Epithelial cell of proximal tubule (primary cell): ENCODE measurements around the gene COLGALT1. TPM values are rescaled to one million over a fixed set of nuclear protein-coding genes. Genes with fewer than 3 reads are reported as not detected.
A peak's percentile ranks its signal among the peaks of the same experiment; 100 is the strongest.
"Not testable (repeated sequence)": the region's sequence is repeated elsewhere in the genome, so short reads cannot be mapped to it uniquely, and the experiment has no call there.

ENCODE experiments used
- DNase-seq: peaks from one replicate; pipeline ENCODE4 v3.0.0-alpha.2; 2011; ENCODE audit warnings: low read depth
- H3K4me3 ChIP-seq: 2 replicates; pipeline ENCODE4 v1.5.1; 2011; ENCODE audit warnings: low read depth, mild to moderate bottlenecking, low read length
- CTCF ChIP-seq: conservative IDR thresholded peaks from 2 replicates; pipeline ENCODE4 v1.5.1; 2012; ENCODE audit warnings: low read depth, mild to moderate bottlenecking, low read length
- total RNA-seq: library from RNA; depleted of rRNA; stranded (reverse); fragments of >200 nt; gene quantifications from 2 replicates; pipeline ENCODE4 v1.2.3, GENCODE V29; 2015

Gene COLGALT1
- total RNA-seq, 1 donor from 2014 or later = 83.6 TPM

GRCh38 chr19:17549085-17549740 lies 6.2 kb upstream of the COLGALT1 start:
- DNase-seq = no peak
- TF ChIP-seq CTCF = no peak
- no peak overlapping the region for H3K4me3 ChIP-seq

- DNase-seq = no peak
- no peak for TF ChIP-seq CTCF
- H3K4me3 ChIP-seq = no peak overlapping the region
These were observed 5.3 kb upstream of the COLGALT1 start for GRCh38 chr19:17550076-17550667.

- not testable (repeated sequence) for H3K4me3 ChIP-seq, DNase-seq
These were observed 2.7 kb upstream of the COLGALT1 start for GRCh38 chr19:17552735-17553134.

GRCh38 chr19:17553256-17553655 lies 2.2 kb upstream of the COLGALT1 start:
- DNase-seq = no peak
- TF ChIP-seq CTCF = no peak
- H3K4me3 ChIP-seq = no peak overlapping the region

- TF ChIP-seq CTCF = no peak
- peak overlapping the region; percentile 94 for H3K4me3 ChIP-seq
- DNase-seq = no peak
These were observed 425 bp upstream of the COLGALT1 start for GRCh38 chr19:17554968-17555479.

- no peak for TF ChIP-seq CTCF
- peak overlapping the region; percentile 94 for H3K4me3 ChIP-seq
- no peak for DNase-seq
These were observed 722 bp downstream of the COLGALT1 start for GRCh38 chr19:17555929-17556813.

- peak overlapping the region; percentile 94 for H3K4me3 ChIP-seq
- TF ChIP-seq CTCF = no peak
- no peak for DNase-seq
These were observed 1.5 kb downstream of the COLGALT1 start for GRCh38 chr19:17556995-17557394.
